ENCODE results near the gene LYZL1.

LYZL1 gene

GRCh38 chr10:29326886-29327745 is 38.2 kb downstream of the LYZL1 start:
- no peak overlapping the region for H3K4me3 Mint-ChIP-seq
- H3K36me3 Mint-ChIP-seq (ENCODE audit: low read depth): no peaks in the 10 kb centered on the region
- H3K4me1 Mint-ChIP-seq: peaks cover 22% of the 10 kb centered on the region
- no peaks in the 10 kb centered on the region for H3K27me3 Mint-ChIP-seq (ENCODE audit: low read depth)
- no peak for TF ChIP-seq CTCF (IDR thresholded peaks at IDR 0.05; ENCODE audit: unreplicated experiment in 3 of 3)
- H3K9me3 Mint-ChIP-seq: no peaks in the 10 kb centered on the region
- peak overlapping the region in 1 of 3 experiments; percentile 61 for H3K27ac Mint-ChIP-seq

- no peak for TF ChIP-seq CTCF (IDR thresholded peaks at IDR 0.05; ENCODE audit: unreplicated experiment in 3 of 3)
- Mint-ChIP-seq H3K36me3 (ENCODE audit: low read depth) (no peaks in the 10 kb centered on the region), H3K27ac (no peak overlapping the region), H3K27me3 (ENCODE audit: low read depth) (no peaks in the 10 kb centered on the region), H3K9me3 (no peaks in the 10 kb centered on the region), H3K4me3 (no peak overlapping the region), H3K4me1 (peaks cover 21% of the 10 kb centered on the region)
These were observed 38.9 kb downstream of the LYZL1 start for GRCh38 chr10:29327746-29328102.

GRCh38 chr10:29328983-29329382 is 40.1 kb downstream of the LYZL1 start:
- no peaks in the 10 kb centered on the region for H3K27me3 Mint-ChIP-seq (ENCODE audit: low read depth)
- H3K4me1 Mint-ChIP-seq: peaks cover 12% of the 10 kb centered on the region
- H3K4me3 Mint-ChIP-seq: no peak overlapping the region
- H3K36me3 Mint-ChIP-seq (ENCODE audit: low read depth): no peaks in the 10 kb centered on the region
- no peak overlapping the region for H3K27ac Mint-ChIP-seq
- TF ChIP-seq CTCF (IDR thresholded peaks at IDR 0.05; ENCODE audit: unreplicated experiment in 3 of 3): no peak
- no peaks in the 10 kb centered on the region for H3K9me3 Mint-ChIP-seq

GRCh38 chr10:29329420-29329819 is 40.5 kb downstream of the LYZL1 start:
- no peaks in the 10 kb centered on the region for H3K9me3 Mint-ChIP-seq
- TF ChIP-seq CTCF (IDR thresholded peaks at IDR 0.05; ENCODE audit: unreplicated experiment in 3 of 3): no peak

GRCh38 chr10:29332061-29332760 is 43.3 kb downstream of the LYZL1 start:
- peaks cover 14% of the 10 kb centered on the region for H3K9me3 Mint-ChIP-seq
- no peak overlapping the region for H3K27ac Mint-ChIP-seq
- TF ChIP-seq CTCF (IDR thresholded peaks at IDR 0.05; ENCODE audit: unreplicated experiment in 3 of 3): no peak
- no peak overlapping the region for H3K4me3 Mint-ChIP-seq
- H3K4me1 Mint-ChIP-seq: peaks cover 12% of the 10 kb centered on the region
- H3K27me3 Mint-ChIP-seq (ENCODE audit: low read depth): no peaks in the 10 kb centered on the region
- no peaks in the 10 kb centered on the region for H3K36me3 Mint-ChIP-seq (ENCODE audit: low read depth)

More at GRCh38 chr10:29329420-29329819, 40.5 kb downstream of the LYZL1 start:
- no peaks in the 10 kb centered on the region for H3K36me3 Mint-ChIP-seq (ENCODE audit: low read depth)
- no peaks in the 10 kb centered on the region for H3K27me3 Mint-ChIP-seq (ENCODE audit: low read depth)
- no peak overlapping the region for H3K4me3 Mint-ChIP-seq
- H3K27ac Mint-ChIP-seq: no peak overlapping the region
- H3K4me1 Mint-ChIP-seq: peaks cover 12% of the 10 kb centered on the region

All from nephron (organoid).